Smooth muscle cell of the pulmonary artery (primary cell): Measurements from ENCODE around the gene PRR32. TPM values are rescaled to one million over a fixed set of nuclear protein-coding genes. Genes with fewer than 3 reads are reported as not detected.

Source experiments
- total RNA-seq: library from RNA; depleted of rRNA; stranded (reverse); fragments of >200 nt; gene quantifications from 2 replicates; pipeline ENCODE4 v1.2.3, GENCODE V29; 2014

Gene PRR32
- not detected in 2 replicates for total RNA-seq

GRCh38 chrX:126819429-126819828 lies at the start of gene PRR32:
Gene PRR32, plus strand, starts transcription at chrX:126819729. Its CDS starts 115 bp downstream, at chrX:126819844.

